Mammary epithelial cell (primary cell): ENCODE measurements around the gene OR4K14.

Source experiments
- CTCF ChIP-seq, 2 donors: IDR thresholded peaks in 1 of 2; conservative IDR thresholded peaks in 1 of 2; 2 replicates each; pipeline ENCODE4 v1.5.1; 2011 to 2012; ENCODE audit warnings: inconsistent platforms in 2 of 2, low read length in 2 of 2, mild to moderate bottlenecking in 2 of 2, control low read depth in 1 of 2, low read depth in 1 of 2; ENCODE audit not compliant: insufficient read depth in 1 of 2; ENCODE audit errors: extremely low read depth in 1 of 2
- EZH2 ChIP-seq: IDR thresholded peaks from 2 replicates; pipeline ENCODE4 v1.6.1; 2012; ENCODE audit warnings: low read length, inconsistent platforms, borderline replicate concordance

- TF ChIP-seq CTCF (conservative IDR thresholded peaks at IDR 0.05 in 1 of 2, IDR thresholded peaks at IDR 0.05 in 1 of 2; ENCODE audit: extremely low read depth in 1 of 2, insufficient read depth in 1 of 2, low read depth in 1 of 2, low read length in 2 of 2) (no peak), EZH2 (no peak)
Measured at GRCh38 chr14:19975291-19975690, 43.8 kb downstream of the OR4K14 start, which contains the start of gene OR4K15.
